NCI-H226 (cell line): ENCODE data around the gene ABCC11.

Source experiments
- DNase-seq: peaks from one replicate; pipeline ENCODE4 v3.0.0-alpha.2; 2015

Gene ABCC11

GRCh38 chr16:48247311-48247710 is at the start of gene ABCC11:
Gene ABCC11, minus strand, starts transcription at chr16:48247539. Its CDS starts 15,618 bp downstream, at chr16:48231921.
- DNase-seq, result no peak

GRCh38 chr16:48295488-48296281 is 48.3 kb upstream of the ABCC11 start:
- DNase-seq, result no peak

DNA sequence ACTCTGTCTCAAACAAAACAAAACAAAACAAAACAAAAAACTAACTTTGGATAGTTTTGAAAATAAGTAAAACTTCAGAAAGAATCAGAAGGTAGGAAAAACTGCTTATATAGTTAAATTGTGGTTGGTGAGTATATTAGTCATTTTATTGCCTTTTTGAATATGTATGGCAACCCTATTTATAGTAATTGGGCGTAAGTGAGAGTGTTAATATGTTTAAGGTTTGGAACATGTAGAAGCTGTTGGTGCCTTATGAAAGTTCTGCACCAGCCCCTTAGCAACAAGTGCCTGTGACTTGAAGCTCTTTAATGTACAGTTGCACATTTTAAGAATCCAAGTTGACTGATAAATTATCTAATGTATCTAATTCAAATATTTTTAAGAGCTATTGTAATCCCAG is 47.4 kb upstream of the ABCC11 start:
- no peak for DNase-seq

DNA sequence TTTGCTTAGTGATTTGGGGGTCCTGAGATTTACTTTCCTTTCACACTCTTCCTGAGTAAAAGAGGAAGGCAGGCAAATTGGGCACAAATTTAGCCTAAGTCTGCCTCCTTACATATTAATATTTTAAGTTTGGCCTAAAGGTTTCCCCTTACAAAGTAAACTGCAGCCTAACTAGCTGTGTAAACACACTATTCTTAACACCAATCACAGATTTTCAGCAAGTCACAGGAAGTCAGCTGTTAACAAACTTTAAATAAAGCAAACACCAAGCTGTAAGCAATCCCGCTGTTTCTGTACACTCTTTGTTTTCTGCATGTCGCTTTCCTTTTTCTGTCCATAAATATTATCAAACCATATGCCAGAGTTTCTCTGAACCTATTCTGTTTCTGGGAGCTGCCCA is 45.1 kb upstream of the ABCC11 start:
- no peak for DNase-seq

DNA sequence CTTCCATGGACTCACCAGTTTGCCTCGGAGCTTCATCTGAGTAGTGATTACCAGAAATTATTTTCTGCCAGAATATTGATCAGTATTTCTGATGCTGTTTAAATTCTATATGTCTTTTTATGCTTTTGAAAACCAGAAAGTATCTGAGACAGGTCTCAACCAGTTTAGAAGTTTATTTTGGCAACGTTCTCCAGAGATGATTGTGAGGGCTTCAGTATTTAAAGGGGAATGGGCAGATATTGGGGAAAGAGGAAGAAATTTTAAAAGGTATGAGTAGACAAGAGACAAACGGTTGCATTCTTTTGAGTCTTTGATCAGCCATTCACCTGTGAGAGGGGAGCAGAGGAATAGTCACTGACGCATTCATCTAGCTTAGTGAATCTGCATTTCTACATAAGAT is 44.4 kb upstream of the ABCC11 start:
- DNase-seq, result no peak

GRCh38 chr16:48291303-48291702 is 44.0 kb upstream of the ABCC11 start:
- peak; percentile 7 for DNase-seq

- DNase-seq, result no peak
These were observed 39.9 kb upstream of the ABCC11 start for GRCh38 chr16:48287239-48287638.

GRCh38 chr16:48284772-48285409 is 37.6 kb upstream of the ABCC11 start:
- no peak for DNase-seq

DNA sequence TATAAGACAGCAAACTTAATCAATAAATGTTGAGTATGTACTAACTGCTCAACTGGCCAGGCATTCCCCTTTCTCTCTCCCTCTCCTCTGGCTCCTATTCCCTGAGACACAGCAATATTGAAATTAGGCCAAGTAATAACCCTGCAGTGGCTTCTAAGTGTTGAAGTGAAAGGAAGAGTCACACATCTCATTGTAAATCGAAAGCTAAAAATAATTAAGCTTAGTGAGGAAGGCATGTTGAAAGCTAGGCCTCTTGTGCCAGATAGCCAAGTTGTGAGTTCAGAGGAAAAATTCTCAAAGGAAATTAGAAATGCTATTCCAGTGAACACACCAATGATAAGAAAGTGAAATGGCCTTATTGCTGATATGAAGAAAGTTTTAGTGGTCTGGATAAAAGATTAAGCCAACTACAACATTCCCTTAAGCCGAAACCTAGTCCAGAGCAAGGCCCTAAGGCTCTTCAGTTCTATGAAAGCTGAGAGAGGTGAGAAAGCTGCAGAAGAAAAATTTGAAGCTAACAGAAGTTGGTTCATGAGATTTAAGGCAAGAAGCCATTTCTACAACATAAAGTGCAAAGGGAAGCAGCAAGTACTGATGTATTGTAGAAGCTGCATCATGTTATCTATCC is 35.4 kb upstream of the ABCC11 start:
- peak; percentile 3 for DNase-seq

DNA sequence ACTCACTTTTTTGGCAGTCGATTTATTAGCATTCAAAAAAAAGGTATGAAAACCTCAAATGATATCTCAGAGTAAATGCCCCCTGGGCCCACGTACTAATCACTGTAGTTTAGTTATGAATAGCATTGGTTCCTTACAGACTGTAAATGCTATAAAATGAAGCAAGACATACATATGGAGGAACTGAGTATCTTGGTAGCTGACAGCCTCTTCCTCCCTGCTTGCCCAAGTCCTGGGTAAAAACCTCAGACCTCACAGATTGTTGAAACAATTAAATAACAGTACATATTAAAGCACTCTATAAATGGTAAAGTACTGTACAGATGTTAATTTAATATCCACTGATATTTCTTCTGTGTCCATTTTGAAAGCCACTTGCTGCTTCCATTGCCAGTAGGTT is 33.2 kb upstream of the ABCC11 start:
- DNase-seq, result no peak

- DNase-seq, result no peak
These were observed 31.9 kb upstream of the ABCC11 start for GRCh38 chr16:48279199-48279598.

GRCh38 chr16:48277158-48277557 is 29.8 kb upstream of the ABCC11 start:
- peak; percentile 13 for DNase-seq

DNA sequence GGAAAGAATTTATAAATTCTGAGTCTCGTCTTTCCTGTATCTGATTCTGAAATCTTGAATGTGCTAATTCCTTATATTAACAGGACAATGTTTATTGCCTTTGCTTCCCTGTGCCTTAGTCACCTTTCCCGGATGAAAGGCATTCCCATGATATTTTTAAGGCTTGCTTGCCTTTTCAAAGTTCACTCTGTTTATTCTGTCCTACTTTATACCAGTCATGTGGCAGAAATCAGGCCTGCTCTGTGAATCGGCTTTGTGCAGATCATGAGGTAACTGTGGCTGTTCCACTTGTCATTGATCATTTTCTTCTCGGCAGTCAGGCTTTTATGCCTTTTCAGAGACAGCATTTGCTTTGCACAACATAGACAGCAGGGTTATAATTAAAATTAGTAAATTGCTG is 28.8 kb upstream of the ABCC11 start:
- DNase-seq, result no peak

DNA sequence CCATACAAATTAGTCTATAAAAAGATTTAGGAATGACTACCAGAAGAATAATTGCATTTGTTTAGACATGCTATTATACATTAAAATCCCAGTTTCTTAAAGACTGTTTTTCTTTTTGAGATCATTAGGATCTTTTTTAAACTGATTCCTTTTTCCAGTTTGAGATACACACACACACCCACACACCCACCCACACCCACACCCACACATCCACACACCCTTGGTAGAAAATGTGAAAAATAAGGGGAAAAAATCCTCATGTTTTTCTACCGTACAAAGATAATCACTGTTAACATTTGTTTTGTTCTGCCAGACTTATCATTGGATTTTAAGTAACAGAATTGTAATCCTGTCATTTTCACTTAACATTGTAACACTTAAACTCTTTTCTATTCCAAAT is 27.1 kb upstream of the ABCC11 start:
- no peak for DNase-seq

DNA sequence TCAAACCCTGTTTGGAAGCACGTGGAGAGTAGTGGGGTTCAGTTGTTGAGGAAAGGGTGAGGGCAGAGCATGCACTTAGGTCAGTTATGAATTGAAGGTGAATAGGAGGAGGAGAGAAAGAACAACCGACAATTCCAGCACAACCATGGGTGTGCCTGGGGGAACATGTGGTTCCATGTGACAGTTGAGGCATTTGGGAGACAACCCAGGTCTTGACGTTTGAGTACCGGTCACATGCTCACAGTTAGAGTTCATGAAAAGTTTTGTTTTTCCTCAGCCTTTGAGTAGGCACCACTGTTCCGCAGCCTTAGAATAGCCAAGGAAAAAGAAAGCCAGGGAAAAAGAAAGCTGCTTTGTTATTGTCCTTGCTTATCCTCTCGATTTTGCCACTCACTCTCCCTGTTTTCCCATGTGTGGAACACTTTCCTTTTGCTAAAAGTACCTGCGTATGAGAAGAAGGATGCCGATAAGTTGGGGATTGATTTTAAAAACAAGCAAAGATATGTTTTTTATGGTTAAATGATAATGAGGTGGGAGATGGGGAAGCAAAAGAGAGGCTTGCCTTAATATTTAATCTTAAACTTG is 25.6 kb upstream of the ABCC11 start:
- DNase-seq, result no peak

GRCh38 chr16:48271728-48272127 is 24.4 kb upstream of the ABCC11 start:
- DNase-seq, result no peak

GRCh38 chr16:48269011-48269410 is 21.7 kb upstream of the ABCC11 start:
- DNase-seq, result no peak

- DNase-seq, result no peak
These were observed 15.3 kb upstream of the ABCC11 start for GRCh38 chr16:48262631-48263030.

DNA sequence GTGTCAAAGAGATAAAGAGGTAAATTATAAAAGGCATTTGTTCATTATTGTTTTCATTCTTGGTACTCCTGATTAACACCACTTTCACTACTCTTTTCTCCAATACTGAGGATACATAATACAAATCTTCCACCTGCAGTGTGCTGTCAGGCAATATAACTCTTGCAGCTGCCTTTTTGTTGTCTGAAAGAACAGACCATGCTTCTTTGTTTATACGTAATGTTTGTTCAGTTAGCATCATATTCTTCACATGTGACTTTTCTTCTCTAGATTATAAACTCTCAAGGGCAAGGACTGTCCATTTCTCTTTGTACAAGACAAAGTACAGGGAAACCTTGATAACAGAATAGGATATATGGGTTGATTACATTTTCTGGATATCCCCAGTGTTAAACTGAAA is 14.2 kb upstream of the ABCC11 start:
- DNase-seq, result no peak

DNA sequence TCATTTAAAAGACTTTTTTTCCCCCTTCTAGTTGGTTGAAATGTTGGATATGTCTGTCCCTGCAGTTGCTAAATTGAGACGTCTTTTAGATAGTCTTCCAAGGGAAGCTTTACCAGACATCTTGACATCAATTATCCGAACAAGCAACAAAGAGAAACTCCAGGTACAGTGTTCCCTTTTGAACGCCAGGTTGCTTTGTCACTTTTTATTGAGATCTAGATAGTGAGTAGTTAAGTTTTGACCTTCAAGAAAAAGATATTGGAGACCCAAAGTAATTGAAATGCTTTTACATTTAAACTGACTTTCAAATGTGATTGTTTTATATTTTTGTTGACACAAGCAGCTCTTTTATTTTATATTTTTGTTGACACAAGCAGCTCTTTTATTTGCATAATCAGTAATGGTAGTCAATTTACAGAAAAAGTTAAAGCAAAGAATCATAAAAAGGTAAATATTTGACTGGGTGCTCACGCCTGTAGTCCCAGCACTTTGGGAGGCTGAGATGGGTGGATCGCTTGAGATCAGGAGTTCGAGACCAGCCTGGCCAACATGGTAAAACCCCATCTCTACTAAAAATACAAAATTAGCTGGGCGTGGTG is 9.3 kb upstream of the ABCC11 start:
- DNase-seq, result no peak

DNA sequence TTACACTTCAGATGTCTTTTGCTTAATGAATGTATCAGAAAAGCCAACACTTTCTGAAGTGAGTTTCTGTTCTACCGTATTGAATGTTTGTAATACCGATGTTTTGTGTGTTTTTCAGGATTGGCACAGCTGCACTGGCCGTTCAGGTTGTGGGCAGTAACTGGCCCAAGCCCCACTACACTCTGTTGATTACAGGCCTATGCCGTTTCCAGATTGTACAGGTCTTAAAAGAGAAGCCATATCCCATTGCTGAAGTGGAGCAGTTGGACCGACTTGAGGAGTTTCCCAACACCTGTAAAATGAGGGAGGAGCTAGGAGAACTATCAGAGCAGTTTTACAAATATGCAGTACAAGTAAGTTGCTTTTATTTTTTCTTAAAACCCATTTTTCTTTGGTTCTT is 4.7 kb upstream of the ABCC11 start:
- DNase-seq, result no peak

- DNase-seq, result no peak
These were observed 3.4 kb upstream of the ABCC11 start for GRCh38 chr16:48250520-48251278.

DNA sequence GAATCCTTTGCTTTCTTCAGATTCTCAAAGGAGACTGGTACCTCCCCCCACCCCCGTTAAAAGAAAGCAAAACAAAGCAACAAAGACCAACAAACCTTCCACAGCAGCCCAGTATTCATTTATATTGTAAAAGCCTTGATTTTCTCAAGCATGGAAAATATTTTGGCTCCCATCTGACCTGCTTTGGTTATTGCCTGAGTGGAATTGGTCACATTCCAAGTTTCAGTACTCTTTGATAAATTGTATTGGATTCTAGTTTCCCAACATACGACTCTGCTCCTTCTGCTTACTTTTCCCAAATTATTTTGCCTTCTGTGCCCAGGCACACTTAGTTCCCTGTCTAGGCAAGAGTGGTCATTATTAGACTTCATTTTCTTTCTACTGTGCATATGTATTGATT is 1.3 kb downstream of the ABCC11 start:
- no peak for DNase-seq
